Fibroblast of lung (primary cell): Measurements from ENCODE around the gene TNFRSF21. TPM values are rescaled to one million over a fixed set of nuclear protein-coding genes. Genes with fewer than 3 reads are reported as not detected.

Experiments used
- DNase-seq, 2 donors: peaks; one replicate each; pipeline versions ENCODE4 v3.0.0 to v3.0.0-alpha.2; 2010; ENCODE audit warnings: low read depth in 2 of 2
- H2AFZ ChIP-seq: 2 replicates; pipeline ENCODE4 v1.5.1; 2012; ENCODE audit warnings: low read length, control low read depth, inconsistent platforms
- H3K27ac ChIP-seq: 2 replicates; pipeline ENCODE4 v1.5.1; 2011; ENCODE audit warnings: low read length, control low read depth; ENCODE audit not compliant: insufficient read depth
- H3K27me3 ChIP-seq: 2 replicates; pipeline ENCODE4 v1.5.1; 2011; ENCODE audit warnings: mild to moderate bottlenecking, low read length; ENCODE audit not compliant: control insufficient read depth, insufficient read depth
- H3K36me3 ChIP-seq: 2 replicates; pipeline ENCODE4 v1.5.1; 2011; ENCODE audit warnings: low read length; ENCODE audit not compliant: control insufficient read depth, insufficient read depth
- H3K4me1 ChIP-seq: 2 replicates; pipeline ENCODE4 v1.5.1; 2011; ENCODE audit warnings: low read length; ENCODE audit not compliant: control insufficient read depth, insufficient read depth; ENCODE audit errors: extremely low read depth
- H3K4me2 ChIP-seq: 2 replicates; pipeline ENCODE4 v1.5.1; 2011; ENCODE audit warnings: low read length, control low read depth; ENCODE audit not compliant: insufficient read depth; ENCODE audit errors: extremely low read depth
- H3K4me3 ChIP-seq, 4 experiments: fragments of 200-600 bp in 1 of 4; sonication (generic) in 1 of 4; replicated peaks in 1 of 4; 2 replicates each; pipeline ENCODE4 v1.5.1; 2011 to 2016; ENCODE audit warnings: low read length in 4 of 4, low read depth in 3 of 4, mild to moderate bottlenecking in 3 of 4, control low read depth in 2 of 4, inconsistent platforms in 1 of 4, mixed read lengths in 1 of 4; ENCODE audit not compliant: insufficient read depth in 1 of 4; ENCODE audit errors: control extremely low read depth in 1 of 4
- H3K79me2 ChIP-seq: 2 replicates; pipeline ENCODE4 v1.5.1; 2012; ENCODE audit warnings: mild to moderate bottlenecking, low read length, inconsistent platforms; ENCODE audit not compliant: control insufficient read depth, insufficient read depth
- H3K9ac ChIP-seq: 2 replicates; pipeline ENCODE4 v1.5.1; 2011; ENCODE audit warnings: mild to moderate bottlenecking, low read length, control low read depth; ENCODE audit not compliant: insufficient read depth
- H3K9me3 ChIP-seq: 2 replicates; pipeline ENCODE4 v1.5.1; 2012; ENCODE audit warnings: low read depth, low read length; ENCODE audit not compliant: control insufficient read depth, insufficient read depth
- H4K20me1 ChIP-seq: 2 replicates; pipeline ENCODE4 v1.5.1; 2011; ENCODE audit warnings: low read length; ENCODE audit not compliant: control insufficient read depth, insufficient read depth; ENCODE audit errors: extremely low read depth
- EZH2 ChIP-seq: IDR thresholded peaks from 2 replicates; pipeline ENCODE4 v1.5.1; 2012; ENCODE audit warnings: low read length, control low read depth, mild to moderate bottlenecking; ENCODE audit errors: missing control alignments
- polyA plus RNA-seq, 2 donors: library from polyadenylated mRNA; depleted of rRNA in 1 of 2; stranded (reverse) in 1 of 2; unstranded in 1 of 2; fragments of >200 nt; gene quantifications; 2 replicates each; pipeline ENCODE4 v1.2.1, GENCODE V29; 2011 to 2012; ENCODE audit warnings: missing spikeins in 1 of 2
- total RNA-seq: library from RNA; depleted of rRNA; stranded (reverse); fragments of >200 nt; gene quantifications from 2 replicates; pipeline ENCODE4 v1.2.1, GENCODE V29; 2014
- TF ChIP-seq, protein P1 (sequence below), 2 donors: IDR thresholded peaks in 1 of 2; conservative IDR thresholded peaks in 1 of 2; 1 replicate in 1 of 2; 2 replicates in 1 of 2; pipeline ENCODE4 v1.5.1; 2011 to 2012; ENCODE audit warnings: low read length in 2 of 2, control low read depth in 1 of 2, inconsistent platforms in 1 of 2, low read depth in 1 of 2, mild to moderate bottlenecking in 1 of 2

Gene TNFRSF21
- total and polyA plus RNA-seq, 2 donors (not counting 1 experiment from before 2014, with no cell fraction given), result 4.8 to 8.9 TPM

DNA sequence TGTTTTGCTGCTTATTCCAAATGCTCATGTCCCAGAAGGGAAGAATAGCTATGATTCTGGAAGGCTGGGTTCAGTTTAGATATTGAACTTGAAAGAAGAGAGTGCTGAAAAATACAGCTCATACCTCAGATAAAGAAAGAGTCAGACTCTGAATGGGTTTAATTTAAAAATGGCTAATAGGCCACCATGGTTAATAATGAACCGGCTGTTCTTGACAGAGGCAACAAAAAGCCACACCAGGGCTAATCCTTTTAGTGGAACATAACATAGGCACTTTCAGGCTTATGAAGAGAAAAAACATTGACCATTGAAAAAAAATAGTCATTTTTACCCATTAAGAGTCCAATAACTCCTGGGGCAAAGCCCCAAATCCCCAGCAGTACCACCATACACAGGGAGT lies 59.4 kb downstream of the TNFRSF21 start:
- Histone ChIP-seq H2AFZ (no peak overlapping the region), H3K9ac (no peak overlapping the region), H3K4me1 (no peaks in the 10 kb centered on the region), H3K27ac (no peak overlapping the region), H3K4me3 (no peak overlapping the region), H3K79me2 (no peaks in the 10 kb centered on the region), H3K27me3 (no peaks in the 10 kb centered on the region), H3K9me3 (no peaks in the 10 kb centered on the region), H3K4me2 (no peak overlapping the region), H3K36me3 (no peaks in the 10 kb centered on the region), H4K20me1 (no peaks in the 10 kb centered on the region)
- DNase-seq, result no peak
- no peak for TF ChIP-seq EZH2
- TF ChIP-seq, protein P1, sequence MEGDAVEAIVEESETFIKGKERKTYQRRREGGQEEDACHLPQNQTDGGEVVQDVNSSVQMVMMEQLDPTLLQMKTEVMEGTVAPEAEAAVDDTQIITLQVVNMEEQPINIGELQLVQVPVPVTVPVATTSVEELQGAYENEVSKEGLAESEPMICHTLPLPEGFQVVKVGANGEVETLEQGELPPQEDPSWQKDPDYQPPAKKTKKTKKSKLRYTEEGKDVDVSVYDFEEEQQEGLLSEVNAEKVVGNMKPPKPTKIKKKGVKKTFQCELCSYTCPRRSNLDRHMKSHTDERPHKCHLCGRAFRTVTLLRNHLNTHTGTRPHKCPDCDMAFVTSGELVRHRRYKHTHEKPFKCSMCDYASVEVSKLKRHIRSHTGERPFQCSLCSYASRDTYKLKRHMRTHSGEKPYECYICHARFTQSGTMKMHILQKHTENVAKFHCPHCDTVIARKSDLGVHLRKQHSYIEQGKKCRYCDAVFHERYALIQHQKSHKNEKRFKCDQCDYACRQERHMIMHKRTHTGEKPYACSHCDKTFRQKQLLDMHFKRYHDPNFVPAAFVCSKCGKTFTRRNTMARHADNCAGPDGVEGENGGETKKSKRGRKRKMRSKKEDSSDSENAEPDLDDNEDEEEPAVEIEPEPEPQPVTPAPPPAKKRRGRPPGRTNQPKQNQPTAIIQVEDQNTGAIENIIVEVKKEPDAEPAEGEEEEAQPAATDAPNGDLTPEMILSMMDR (conservative IDR thresholded peaks at IDR 0.05 in 1 of 2, IDR thresholded peaks at IDR 0.05 in 1 of 2; ENCODE audit: low read depth in 1 of 2, low read length in 2 of 2), result no peak

DNA sequence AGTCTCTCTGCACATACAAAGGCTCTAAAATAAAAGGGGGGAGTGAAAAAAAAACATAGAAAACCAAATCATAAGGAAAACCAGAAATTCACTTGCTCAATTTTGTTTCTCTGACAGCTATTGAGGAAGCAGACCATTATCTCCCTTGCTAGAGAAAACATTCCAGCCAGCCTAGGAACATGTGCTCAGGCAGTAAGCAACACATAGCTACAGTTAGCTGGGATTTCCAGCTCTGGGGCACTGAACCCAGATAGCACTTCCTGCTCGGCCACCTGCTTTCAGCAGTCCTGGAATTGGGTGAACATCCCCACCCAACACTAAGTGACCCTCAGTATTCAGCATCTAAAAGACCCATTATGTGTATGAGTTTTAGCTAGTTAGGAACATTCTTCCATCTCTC lies 61.3 kb downstream of the TNFRSF21 start:
- H3K9ac ChIP-seq, result no peak overlapping the region
- no peaks in the 10 kb centered on the region for H3K36me3 ChIP-seq
- H3K9me3 ChIP-seq, result no peaks in the 10 kb centered on the region
- no peaks in the 10 kb centered on the region for H4K20me1 ChIP-seq
- H3K4me1 ChIP-seq, result no peaks in the 10 kb centered on the region
- no peak for DNase-seq
- H3K27me3 ChIP-seq, result no peaks in the 10 kb centered on the region
- H3K4me2 ChIP-seq, result no peak overlapping the region
- H3K4me3 ChIP-seq, result no peak overlapping the region
- H2AFZ ChIP-seq, result no peak overlapping the region
- H3K79me2 ChIP-seq, result no peaks in the 10 kb centered on the region
- TF ChIP-seq, protein P1 (conservative IDR thresholded peaks at IDR 0.05 in 1 of 2, IDR thresholded peaks at IDR 0.05 in 1 of 2; ENCODE audit: low read depth in 1 of 2, low read length in 2 of 2), result no peak
- TF ChIP-seq EZH2, result no peak
- H3K27ac ChIP-seq, result no peak overlapping the region

DNA sequence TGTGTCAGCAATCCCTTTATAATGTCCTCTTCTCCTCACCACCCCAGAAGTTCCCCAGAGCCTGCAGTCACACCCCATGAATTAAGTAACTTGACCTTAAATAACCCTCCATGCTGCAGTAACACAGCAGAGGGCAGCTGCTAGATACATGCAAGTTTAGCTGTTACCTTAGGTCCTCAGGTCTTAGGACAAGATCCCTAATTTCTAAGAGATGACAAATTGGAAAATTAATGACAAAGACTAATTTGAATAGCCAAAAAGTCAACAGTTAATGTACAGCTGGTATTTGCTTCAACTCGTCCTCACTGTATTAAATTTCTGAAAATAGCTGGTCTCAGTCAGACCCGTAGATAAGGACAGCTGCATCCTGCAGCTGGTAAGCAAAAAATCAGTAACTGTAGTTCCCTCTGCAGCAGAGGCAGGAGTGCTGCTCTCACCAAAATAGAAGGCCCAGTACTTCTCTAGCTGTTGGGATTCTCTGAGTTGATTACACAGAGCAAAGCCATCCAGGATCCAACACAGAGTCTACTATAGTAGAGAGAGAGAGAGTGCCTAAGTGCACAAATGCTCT lies 62.4 kb downstream of the TNFRSF21 start:
- H3K27ac ChIP-seq, result no peak overlapping the region
- H2AFZ ChIP-seq, result no peak overlapping the region
- no peak overlapping the region for H3K4me3 ChIP-seq
- no peak overlapping the region for H3K4me2 ChIP-seq
- H3K27me3 ChIP-seq, result no peaks in the 10 kb centered on the region
- no peaks in the 10 kb centered on the region for H3K9me3 ChIP-seq
- peak in 1 of 2 donors; percentile 50 for DNase-seq
- H4K20me1 ChIP-seq, result no peaks in the 10 kb centered on the region
- H3K79me2 ChIP-seq, result no peaks in the 10 kb centered on the region
- no peaks in the 10 kb centered on the region for H3K4me1 ChIP-seq
- TF ChIP-seq EZH2, result no peak
- TF ChIP-seq, protein P1 (conservative IDR thresholded peaks at IDR 0.05 in 1 of 2, IDR thresholded peaks at IDR 0.05 in 1 of 2; ENCODE audit: low read depth in 1 of 2, low read length in 2 of 2), result no peak
- H3K36me3 ChIP-seq, result no peaks in the 10 kb centered on the region
- H3K9ac ChIP-seq, result no peak overlapping the region
